B cell (primary cell): ENCODE results near the gene STAM. TPM values are rescaled to one million over a fixed set of nuclear protein-coding genes. Genes with fewer than 3 reads are reported as not detected.

Experiments used
- ATAC-seq: fragments of 200-7000 bp; cut with Tn5 transposase; one replicate; pipeline ENCODE4 v1.10.0; 2021; ENCODE audit warnings: low read depth, mild to moderate bottlenecking, moderate number of reproducible peaks, moderate library complexity
- CTCF ChIA-PET: fragments of 350-600 bp; sonication (Branson Sonifier 250); formaldehyde crosslinking; loops from one replicate; lab custom pipeline; 2021; ENCODE audit warnings: antibody characterized with exemption, inconsistent platforms; lab: Charles Lee
- POLR2A ChIA-PET: fragments of 350-600 bp; sonication (Branson Sonifier 250); formaldehyde crosslinking; loops from one replicate; lab custom pipeline; 2021; ENCODE audit warnings: antibody characterized with exemption; lab: Charles Lee
- DNase-seq: peaks from one replicate; pipeline ENCODE4 v3.0.0; 2013
- H2AFZ ChIP-seq: 2 replicates; pipeline ENCODE4 v1.6.1; 2012; ENCODE audit warnings: mild to moderate bottlenecking, low read depth, low read length; ENCODE audit not compliant: insufficient read depth, poor library complexity, severe bottlenecking
- H3K27ac ChIP-seq, 2 donors: 1 replicate in 1 of 2; 2 replicates in 1 of 2; pipeline ENCODE4 v1.5.1; 2012 to 2013; ENCODE audit warnings: low read length in 2 of 2, mild to moderate bottlenecking in 2 of 2, moderate library complexity in 1 of 2
- H3K27me3 ChIP-seq, 4 experiments: fragments of 200-600 bp in 1 of 4; sonication (generic) in 1 of 4; replicated peaks in 1 of 4; 1 replicate in 2 of 4; 2 replicates in 2 of 4; pipeline versions ENCODE4 v1.6.1 to v1.7.0; 2013 to 2016; ENCODE audit warnings: low read length in 3 of 4, mild to moderate bottlenecking in 2 of 4, mixed read lengths in 1 of 4, moderate library complexity in 1 of 4; ENCODE audit not compliant: insufficient read depth in 4 of 4, control insufficient read depth in 3 of 4; ENCODE audit errors: control extremely low read depth in 1 of 4
- H3K36me3 ChIP-seq, 2 experiments: replicated peaks in 1 of 2; 1 replicate in 1 of 2; 2 replicates in 1 of 2; pipeline versions ENCODE4 v1.6.1 to v1.7.1; 2013; ENCODE audit warnings: low read length in 1 of 2; ENCODE audit not compliant: insufficient read depth in 2 of 2, control insufficient read depth in 1 of 2; ENCODE audit errors: control extremely low read depth in 1 of 2, extremely low read depth in 1 of 2
- H3K4me1 ChIP-seq, 2 donors: fragments of 200-600 bp in 1 of 2; sonication (generic) in 1 of 2; 1 replicate in 1 of 2; 2 replicates in 1 of 2; pipeline versions ENCODE4 v1.5.1 to v1.6.1; 2013 to 2017; ENCODE audit warnings: low read length in 2 of 2; ENCODE audit not compliant: control insufficient read depth in 2 of 2, insufficient read depth in 2 of 2
- H3K4me2 ChIP-seq: replicated peaks from 2 replicates; pipeline ENCODE3; 2012; ENCODE audit warnings: mild to moderate bottlenecking, low read depth, low read length; ENCODE audit not compliant: poor library complexity, severe bottlenecking
- H3K4me3 ChIP-seq, 5 experiments: fragments of 200-600 bp in 1 of 5; sonication (generic) in 1 of 5; 1 replicate in 3 of 5; 2 replicates in 2 of 5; pipeline versions ENCODE4 v1.5.1 to v1.7.0; 2011 to 2016; ENCODE audit warnings: low read length in 4 of 5, mild to moderate bottlenecking in 4 of 5, low read depth in 2 of 5, control low read depth in 1 of 5, moderate library complexity in 1 of 5; ENCODE audit not compliant: insufficient read depth in 1 of 5; ENCODE audit errors: control extremely low read depth in 1 of 5, extremely low read depth in 1 of 5
- H3K79me2 ChIP-seq: fragments of 200-600 bp; sonication (generic); one replicate; pipeline ENCODE4 v1.6.0; 2016; ENCODE audit warnings: low read length; ENCODE audit not compliant: control insufficient read depth, insufficient read depth
- H3K9ac ChIP-seq: fragments of 200-600 bp; sonication (generic); 2 replicates; pipeline ENCODE4 v1.6.1; 2017; ENCODE audit warnings: mild to moderate bottlenecking, low read length, moderate library complexity
- H3K9me3 ChIP-seq, 3 donors: one replicate each; pipeline versions ENCODE4 v1.6.1 to v1.7.1; 2013; ENCODE audit warnings: low read length in 2 of 3; ENCODE audit not compliant: control insufficient read depth in 2 of 3, insufficient read depth in 1 of 3; ENCODE audit errors: control extremely low read depth in 1 of 3
- H4K20me1 ChIP-seq: 2 replicates; pipeline ENCODE4 v1.6.0; 2012; ENCODE audit warnings: mild to moderate bottlenecking, low read length; ENCODE audit not compliant: insufficient read depth, control insufficient read depth, poor library complexity, severe bottlenecking
- H3K27ac Mint-ChIP-seq: one replicate; pipeline ENCODE4 v1.8.0; 2021; ENCODE audit warnings: mixed read lengths
- H3K27me3 Mint-ChIP-seq: one replicate; pipeline ENCODE4 v1.8.0; 2021; ENCODE audit warnings: mixed read lengths
- H3K4me1 Mint-ChIP-seq: one replicate; pipeline ENCODE4 v1.8.0; 2021; ENCODE audit warnings: mixed read lengths
- H3K4me3 Mint-ChIP-seq: one replicate; pipeline ENCODE4 v1.8.0; 2021; ENCODE audit warnings: mixed read lengths
- H3K9me3 Mint-ChIP-seq: one replicate; pipeline ENCODE4 v1.8.0; 2022; ENCODE audit warnings: mixed read lengths; ENCODE audit not compliant: insufficient read depth
- EZH2 ChIP-seq: IDR thresholded peaks from 2 replicates; pipeline ENCODE4 v1.6.1; 2012; ENCODE audit warnings: borderline replicate concordance, low read depth, mild to moderate bottlenecking, moderate library complexity, low read length; ENCODE audit not compliant: insufficient read depth, poor library complexity, severe bottlenecking
- WGBS: methylation state at CpG from one replicate; pipeline ENCODE4 v1.1.5; 2013; ENCODE audit warnings: missing lambda C conversion rate; ENCODE audit not compliant: insufficient coverage; 5-methylcytosine and 5-hydroxymethylcytosine counted together
- intact Hi-C: fragments of 100-400 bp; cut with micrococcal nuclease; formaldehyde crosslinking; loops from one replicate; pipeline ENCODE4 v1.10.0; 2022
- polyA plus RNA-seq: library from polyadenylated mRNA; depleted of rRNA; stranded (reverse); fragments of >200 nt; gene quantifications from 2 replicates; pipeline ENCODE4 v1.2.3, GENCODE V29; 2012
- total RNA-seq, 2 donors: library from RNA; stranded (reverse); fragments of 120-200 nt in 1 of 2; gene quantifications; 1 replicate in 1 of 2; 2 replicates in 1 of 2; pipeline versions ENCODE4 v1.2.3 to v1.2.4, GENCODE V29; 2013 to 2022
- TF ChIP-seq, protein P1 (sequence below): fragments of 200-600 bp; IDR thresholded peaks from one replicate; pipeline ENCODE4 v1.8.0; 2022; ENCODE audit warnings: antibody characterized with exemption, mild to moderate bottlenecking

Gene STAM
- total and polyA plus RNA-seq, 2 donors (not counting 1 experiment from before 2014, with no cell fraction given), result 9.1 to 35.1 TPM

- ChIA-PET CTCF (interaction anchor here (0.6 to 1.8 kb wide), 5 partner anchors 9 to 59 kb away, joined by 3 to 5 read pairs (median 3); no protein-coding TSS in a partner anchor), POLR2A (interaction anchor here (0.5 to 0.6 kb wide), 2 partner anchors 19 to 929 kb away, joined by 4 to 5 read pairs; no protein-coding TSS in a partner anchor)
- Histone ChIP-seq H3K9ac (no peak overlapping the region), H3K4me3 (no peak overlapping the region), H3K4me1 (peaks cover 35 to 43% of the 10 kb centered on the region in 2 donors), H3K79me2 (peaks cover 95% of the 10 kb centered on the region), H2AFZ (no peak overlapping the region), H3K27me3 (no peaks in the 10 kb centered on the region), H4K20me1 (peaks cover 18% of the 10 kb centered on the region), H3K27ac (no peak overlapping the region), H3K9me3 (peaks cover 0 to 3% (median 0%) of the 10 kb centered on the region in 3 donors), H3K36me3 (no peaks in the 10 kb centered on the region), H3K4me2 (peak overlapping the region; percentile 29)
- Mint-ChIP-seq H3K27me3 (no peaks in the 10 kb centered on the region), H3K9me3 (peaks cover 3% of the 10 kb centered on the region), H3K27ac (peak overlapping the region; percentile 54), H3K4me3 (peak overlapping the region; percentile 18), H3K4me1 (peaks cover 62% of the 10 kb centered on the region)
- no CpG with 5 or more reads among the region's 3 CpGs for WGBS
- DNase-seq (no peak), ATAC-seq (no peak)
- intact Hi-C loops, result no loop called here
- TF ChIP-seq, protein P1, sequence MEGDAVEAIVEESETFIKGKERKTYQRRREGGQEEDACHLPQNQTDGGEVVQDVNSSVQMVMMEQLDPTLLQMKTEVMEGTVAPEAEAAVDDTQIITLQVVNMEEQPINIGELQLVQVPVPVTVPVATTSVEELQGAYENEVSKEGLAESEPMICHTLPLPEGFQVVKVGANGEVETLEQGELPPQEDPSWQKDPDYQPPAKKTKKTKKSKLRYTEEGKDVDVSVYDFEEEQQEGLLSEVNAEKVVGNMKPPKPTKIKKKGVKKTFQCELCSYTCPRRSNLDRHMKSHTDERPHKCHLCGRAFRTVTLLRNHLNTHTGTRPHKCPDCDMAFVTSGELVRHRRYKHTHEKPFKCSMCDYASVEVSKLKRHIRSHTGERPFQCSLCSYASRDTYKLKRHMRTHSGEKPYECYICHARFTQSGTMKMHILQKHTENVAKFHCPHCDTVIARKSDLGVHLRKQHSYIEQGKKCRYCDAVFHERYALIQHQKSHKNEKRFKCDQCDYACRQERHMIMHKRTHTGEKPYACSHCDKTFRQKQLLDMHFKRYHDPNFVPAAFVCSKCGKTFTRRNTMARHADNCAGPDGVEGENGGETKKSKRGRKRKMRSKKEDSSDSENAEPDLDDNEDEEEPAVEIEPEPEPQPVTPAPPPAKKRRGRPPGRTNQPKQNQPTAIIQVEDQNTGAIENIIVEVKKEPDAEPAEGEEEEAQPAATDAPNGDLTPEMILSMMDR, result no peak
- no peak for TF ChIP-seq EZH2
Observed at GRCh38 chr10:17647326-17647725, 3.4 kb downstream of the STAM start.

GRCh38 chr10:17648243-17649035, 4.5 kb downstream of the STAM start:
- Histone ChIP-seq H3K27ac (no peak overlapping the region), H3K9me3 (peaks cover 0 to 6% (median 3%) of the 10 kb centered on the region in 3 donors), H3K4me2 (no peak overlapping the region), H3K36me3 (no peaks in the 10 kb centered on the region), H2AFZ (no peak overlapping the region), H3K9ac (no peak overlapping the region), H3K79me2 (peaks cover 98% of the 10 kb centered on the region), H4K20me1 (peaks cover 18% of the 10 kb centered on the region), H3K4me3 (no peak overlapping the region), H3K27me3 (no peaks in the 10 kb centered on the region), H3K4me1 (peaks cover 26 to 34% of the 10 kb centered on the region in 2 donors)
- peaks cover 3% of the 10 kb centered on the region for H3K9me3 Mint-ChIP-seq
- no peaks in the 10 kb centered on the region for H3K27me3 Mint-ChIP-seq
- ChIA-PET POLR2A (interaction anchor here (0.6 kb wide), 1 partner anchor 930 kb away, joined by 4 read pairs; no protein-coding TSS in a partner anchor), CTCF (interaction anchor here (0.7 to 1.8 kb wide), 4 partner anchors 9 to 831 kb away, joined by 3 to 5 read pairs (median 3); partner anchors contain the start of gene RSU1)
- peak overlapping the region; percentile 89 for H3K27ac Mint-ChIP-seq
- TF ChIP-seq, protein P1, result no peak
- DNase-seq (peak; percentile 23), ATAC-seq (peak; percentile 32)
- whole genome bisulfite sequencing, result 73% methylated on average over 9 of the region's 10 CpGs
- H3K4me1 Mint-ChIP-seq, result peaks cover 59% of the 10 kb centered on the region
- intact Hi-C loops, result loop anchor here (2.0 kb wide), 1 partner anchor 50 kb away; no protein-coding TSS in a partner anchor
- H3K4me3 Mint-ChIP-seq, result peak overlapping the region; percentile 56
